T-helper 2 cell treated with Interferon-gamma antibody and Interleukin-4, amounts not matched to agents 100 ng/mL and 5 ng/mL, for 36 hours (primary cell): Measurements from ENCODE around the gene NRSN1. TPM values are rescaled to one million over a fixed set of nuclear protein-coding genes. Genes with fewer than 3 reads are reported as not detected.

Source experiments
- total RNA-seq: library from RNA; stranded (reverse); gene quantifications from 2 replicates; pipeline ENCODE4 v1.2.3, GENCODE V29; 2022

NRSN1 gene
- total RNA-seq, 1 donor from 2014 or later, result not detected

Other genes starting within 250 kb of the NRSN1 start
- gene DCDC2, start 231.8 kb downstream of the NRSN1 start, total RNA-seq, result not detected in 2 replicates